Measurements from ENCODE around the gene ADNP.

The ADNP gene

GRCh38 chr20:50868509-50869495 lies 62.4 kb downstream of the ADNP start:
- DNase-seq = no peak

- no peak for DNase-seq
Measured at GRCh38 chr20:50867805-50868204, 63.4 kb downstream of the ADNP start.

- DNase-seq = no peak
Measured at GRCh38 chr20:50866831-50867230, 64.4 kb downstream of the ADNP start.

- DNase-seq = no peak
Measured at GRCh38 chr20:50866036-50866685, 65.1 kb downstream of the ADNP start.

GRCh38 chr20:50865591-50865990 lies 65.6 kb downstream of the ADNP start:
- no peak for DNase-seq

GRCh38 chr20:50865114-50865513 lies 66.1 kb downstream of the ADNP start:
- no peak for DNase-seq

- DNase-seq = no peak
Measured at GRCh38 chr20:50862546-50862945, 68.7 kb downstream of the ADNP start.

GRCh38 chr20:50861012-50861411 lies 70.2 kb downstream of the ADNP start:
- DNase-seq = no peak

GRCh38 chr20:50859161-50859560 lies 72.1 kb downstream of the ADNP start:
- no peak for DNase-seq

GRCh38 chr20:50858525-50858924 lies 72.7 kb downstream of the ADNP start:
- no peak for DNase-seq

GRCh38 chr20:50857348-50857747 lies 73.9 kb downstream of the ADNP start:
- no peak for DNase-seq

- no peak for DNase-seq
Measured at GRCh38 chr20:50856475-50857041, 74.7 kb downstream of the ADNP start.

GRCh38 chr20:50855498-50856474 lies 75.5 kb downstream of the ADNP start:
- peak; percentile 32 for DNase-seq

- DNase-seq = no peak
Measured at GRCh38 chr20:50854506-50855249, 76.6 kb downstream of the ADNP start.

- no peak for DNase-seq
Measured at GRCh38 chr20:50852085-50852484, 79.2 kb downstream of the ADNP start.

GRCh38 chr20:50850721-50851286 lies 80.4 kb downstream of the ADNP start:
- no peak for DNase-seq

- no peak for DNase-seq
Measured at GRCh38 chr20:50848846-50849673, 82.2 kb downstream of the ADNP start.

GRCh38 chr20:50848341-50848808 lies 82.9 kb downstream of the ADNP start:
- DNase-seq = no peak

GRCh38 chr20:50845566-50846215 lies 85.5 kb downstream of the ADNP start:
- DNase-seq = no peak

Data from NCI-H1105 (cell line).